Measurements from ENCODE around the gene ERMAP. TPM values are rescaled to one million over a fixed set of nuclear protein-coding genes. Genes with fewer than 3 reads are reported as not detected.

ERMAP gene, protein sequence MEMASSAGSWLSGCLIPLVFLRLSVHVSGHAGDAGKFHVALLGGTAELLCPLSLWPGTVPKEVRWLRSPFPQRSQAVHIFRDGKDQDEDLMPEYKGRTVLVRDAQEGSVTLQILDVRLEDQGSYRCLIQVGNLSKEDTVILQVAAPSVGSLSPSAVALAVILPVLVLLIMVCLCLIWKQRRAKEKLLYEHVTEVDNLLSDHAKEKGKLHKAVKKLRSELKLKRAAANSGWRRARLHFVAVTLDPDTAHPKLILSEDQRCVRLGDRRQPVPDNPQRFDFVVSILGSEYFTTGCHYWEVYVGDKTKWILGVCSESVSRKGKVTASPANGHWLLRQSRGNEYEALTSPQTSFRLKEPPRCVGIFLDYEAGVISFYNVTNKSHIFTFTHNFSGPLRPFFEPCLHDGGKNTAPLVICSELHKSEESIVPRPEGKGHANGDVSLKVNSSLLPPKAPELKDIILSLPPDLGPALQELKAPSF
- 10 to 100 TPM in 2 of 4 donors, 1 to 10 TPM in 2; 6.1 to 11.7 (median 8.7) TPM for total RNA-seq

DNA sequence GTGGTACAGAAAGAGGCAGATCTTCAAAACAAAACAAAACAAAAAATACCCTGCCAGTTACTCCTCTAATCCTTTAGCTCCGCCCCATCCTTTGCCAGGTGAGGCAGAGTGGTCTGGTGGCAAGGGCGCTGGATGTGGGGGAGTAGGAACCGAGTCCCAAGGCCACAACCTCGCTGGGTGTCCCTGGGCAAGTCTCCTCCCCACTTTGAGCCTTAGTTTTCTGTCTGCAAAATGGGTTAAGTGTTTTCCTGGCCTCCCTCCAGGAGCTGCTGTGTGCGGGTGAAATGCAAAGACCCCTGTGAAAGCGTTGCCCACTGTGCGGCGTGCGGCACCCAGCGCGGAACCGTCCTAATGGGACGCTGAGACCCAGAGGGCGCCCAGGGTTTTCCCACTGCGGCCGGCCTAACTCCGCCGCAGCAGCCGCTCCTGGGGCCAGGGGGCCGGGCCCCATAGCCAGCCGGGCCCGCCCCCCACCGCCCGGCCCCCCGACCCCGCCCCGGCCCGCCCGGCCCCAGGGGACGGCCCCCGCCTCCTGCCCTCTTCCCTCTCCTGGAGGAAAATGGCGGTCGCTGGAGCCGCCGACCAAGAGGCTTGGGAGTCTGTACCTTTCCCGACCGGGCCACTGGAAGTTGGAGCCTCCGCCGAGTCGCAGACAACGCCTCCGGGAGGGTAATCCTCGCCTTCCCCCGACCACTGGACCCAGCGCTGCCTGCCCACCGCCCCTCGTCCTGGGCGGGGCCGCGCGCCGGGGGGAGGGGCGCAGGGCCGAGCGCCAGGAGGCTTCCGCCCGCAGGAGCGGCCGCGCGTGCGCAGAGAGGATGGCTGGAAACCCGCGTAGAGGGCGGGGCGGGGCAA is at the start of gene ERMAP, which contains the start of gene SVBP:
ERMAP (plus strand) TSS at position 538 of the 855 bp plus-strand sequence. CDS start 13,327 bp downstream, outside the sequence.
SVBP (minus strand) TSS at position 813 of the 855 bp plus-strand sequence. CDS start 853 bp downstream, outside the sequence.
- TF ChIP-seq CTCF (IDR thresholded peaks at IDR 0.05) (no peak), POLR2A (IDR thresholded peaks at IDR 0.05) (peak in 1 of 4 donors; percentile 40)
- Histone ChIP-seq H3K9me3 (no peaks in the 10 kb centered on the region), H3K4me3 (peak within 1 kb of the TSS; percentile 68 to 88 (median 76)), H3K36me3 (peaks cover 0 to 11% (median 0%) of the 10 kb centered on the region in 3 donors), H3K4me1 (peaks cover 10 to 30% (median 13%) of the 10 kb centered on the region in 3 donors), H3K27me3 (no peaks in the 10 kb centered on the region), H3K27ac (peak within 1 kb of the TSS; percentile 96 to 99 (median 98))
- intact Hi-C loops (cut with DNase I): no loop called here
- peak; percentile 56 for DNase-seq
- WGBS, 2 donors: 5% methylated on average over 5 of the region's 66 CpGs; no CpG with 5 or more reads in 1 of the 2 donors

DNA sequence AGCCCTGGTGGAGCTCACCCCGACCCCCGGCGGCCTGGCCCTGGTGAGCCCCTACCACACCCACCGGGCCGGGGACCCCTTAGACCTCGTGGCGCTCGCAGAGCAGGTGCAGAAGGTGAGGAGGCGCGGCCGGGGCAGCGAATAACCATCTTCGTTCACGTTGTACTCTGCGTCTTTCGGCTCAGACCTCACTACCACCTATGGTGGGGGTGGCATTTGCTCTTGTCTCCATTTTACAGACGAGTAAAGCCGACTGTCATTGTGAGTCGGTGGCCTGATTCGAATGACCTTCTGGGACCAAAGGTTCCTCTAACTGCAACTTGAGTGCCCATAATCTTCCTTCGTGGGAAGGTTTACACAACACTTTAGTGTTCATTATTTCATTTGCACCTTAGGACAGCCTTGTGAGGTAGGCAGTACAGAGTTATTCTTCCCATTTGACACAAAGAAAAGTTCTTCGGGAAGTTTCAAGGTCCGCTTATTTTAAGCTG is 49.4 kb upstream of the ERMAP start:
- 2 to 6% methylated on average over 13 to 14 of the region's 23 CpGs for WGBS, 2 donors
- intact Hi-C loops (cut with DNase I): no loop called here

GRCh38 chr1:42768172-42768571 is 48.8 kb upstream of the ERMAP start:
- peak overlapping the region in 3 of 4 donors; percentile 63 to 97 (median 77) for H3K4me3 ChIP-seq
- peaks cover 0 to 11% (median 0%) of the 10 kb centered on the region in 3 donors for H3K36me3 ChIP-seq
- no peaks in the 10 kb centered on the region for H3K27me3 ChIP-seq
- peaks cover 10 to 54% (median 16%) of the 10 kb centered on the region in 3 donors for H3K4me1 ChIP-seq
- intact Hi-C loops (cut with DNase I): no loop called here
- TF ChIP-seq POLR2A (IDR thresholded peaks at IDR 0.05) (no peak), CTCF (IDR thresholded peaks at IDR 0.05) (no peak)
- 73 to 80% methylated on average over 2 of the region's 2 CpGs for WGBS, 2 donors
- no peaks in the 10 kb centered on the region for H3K9me3 ChIP-seq
- DNase-seq: no peak
- peak overlapping the region in 1 of 4 donors; percentile 93 for H3K27ac ChIP-seq

More for the DNA sequence above, 49.4 kb upstream of the ERMAP start:
- TF ChIP-seq CTCF (IDR thresholded peaks at IDR 0.05) (no peak), POLR2A (IDR thresholded peaks at IDR 0.05) (no peak)
- Histone ChIP-seq H3K27ac (peak overlapping the region; percentile 86 to 94 (median 93)), H3K4me1 (peaks cover 10 to 58% (median 16%) of the 10 kb centered on the region in 3 donors), H3K27me3 (no peaks in the 10 kb centered on the region), H3K36me3 (peaks cover 0 to 7% (median 0%) of the 10 kb centered on the region in 3 donors), H3K9me3 (no peaks in the 10 kb centered on the region), H3K4me3 (peak overlapping the region; percentile 63 to 97 (median 86))
- DNase-seq: no peak

GRCh38 chr1:42769811-42770210 is 47.1 kb upstream of the ERMAP start:
- WGBS, 2 donors: 85 to 88% methylated on average over 3 of the region's 3 CpGs
- no peak overlapping the region for H3K4me3 ChIP-seq
- peaks cover 0 to 27% (median 6%) of the 10 kb centered on the region in 3 donors for H3K36me3 ChIP-seq
- intact Hi-C loops (cut with DNase I): no loop called here
- TF ChIP-seq POLR2A (IDR thresholded peaks at IDR 0.05) (no peak), CTCF (IDR thresholded peaks at IDR 0.05) (no peak)
- H3K27ac ChIP-seq: no peak overlapping the region
- no peak for DNase-seq
- no peaks in the 10 kb centered on the region for H3K9me3 ChIP-seq
- peaks cover 10 to 43% (median 16%) of the 10 kb centered on the region in 3 donors for H3K4me1 ChIP-seq
- no peaks in the 10 kb centered on the region for H3K27me3 ChIP-seq

Data from esophagus squamous epithelium (tissue), 5 donors.